ENCODE results near the gene AKAP6.
"Not testable (repeated sequence)": the region's sequence is repeated elsewhere in the genome, so short reads cannot be mapped to it uniquely, and the experiment has no call there.

Gene AKAP6

GRCh38 chr14:32450919-32451675 is 122.0 kb downstream of the AKAP6 start:
- no peak for DNase-seq

GRCh38 chr14:32453857-32454810 is 125.0 kb downstream of the AKAP6 start:
- no peak for DNase-seq

GRCh38 chr14:32457213-32457920 is 128.3 kb downstream of the AKAP6 start:
- no peak for DNase-seq

- no peak for DNase-seq
These were observed 129.6 kb downstream of the AKAP6 start for GRCh38 chr14:32458720-32459119.

GRCh38 chr14:32460267-32460666 is 131.2 kb downstream of the AKAP6 start:
- no peak for DNase-seq

GRCh38 chr14:32462553-32462952 is 133.5 kb downstream of the AKAP6 start:
- DNase-seq: not testable (repeated sequence)

- no peak for DNase-seq
These were observed 139.9 kb downstream of the AKAP6 start for GRCh38 chr14:32468955-32469354.

- no peak for DNase-seq
These were observed 140.5 kb downstream of the AKAP6 start for GRCh38 chr14:32469388-32470160.

- no peak for DNase-seq
These were observed 141.1 kb downstream of the AKAP6 start for GRCh38 chr14:32470161-32470715.

- no peak for DNase-seq
These were observed 142.1 kb downstream of the AKAP6 start for GRCh38 chr14:32471181-32471580.

GRCh38 chr14:32472076-32472475 is 143.0 kb downstream of the AKAP6 start:
- DNase-seq: no peak

GRCh38 chr14:32472512-32473463 is 143.7 kb downstream of the AKAP6 start:
- no peak for DNase-seq

- no peak for DNase-seq
These were observed 144.4 kb downstream of the AKAP6 start for GRCh38 chr14:32473464-32473855.

GRCh38 chr14:32474478-32475195 is 145.5 kb downstream of the AKAP6 start:
- no peak for DNase-seq

- DNase-seq: no peak
These were observed 147.4 kb downstream of the AKAP6 start for GRCh38 chr14:32476532-32476931.

- no peak for DNase-seq
These were observed 148.3 kb downstream of the AKAP6 start for GRCh38 chr14:32477396-32477795.

- DNase-seq: no peak
These were observed 149.0 kb downstream of the AKAP6 start for GRCh38 chr14:32478050-32478449.

GRCh38 chr14:32480337-32480736 is 151.2 kb downstream of the AKAP6 start:
- no peak for DNase-seq

GRCh38 chr14:32481707-32482106 is 152.6 kb downstream of the AKAP6 start:
- no peak for DNase-seq

- DNase-seq: no peak
These were observed 162.4 kb downstream of the AKAP6 start for GRCh38 chr14:32491416-32492016.
